Dermis microvascular lymphatic vessel endothelial cell (primary cell): ENCODE measurements around the gene KRTAP5-4. TPM values are rescaled to one million over a fixed set of nuclear protein-coding genes. Genes with fewer than 3 reads are reported as not detected.

ENCODE experiments used
- DNase-seq, 2 donors: peaks; one replicate each; pipeline versions ENCODE4 v3.0.0 to v3.0.0-alpha.2; 2010; ENCODE audit warnings: low read depth in 2 of 2
- total RNA-seq: library from RNA; depleted of rRNA; stranded (reverse); fragments of >200 nt; gene quantifications from 2 replicates; pipeline ENCODE4 v1.2.1, GENCODE V29; 2014

Gene KRTAP5-4
- total RNA-seq, 1 donor from 2014 or later, result not detected

- DNase-seq, result no peak
These were observed 48.6 kb downstream of the KRTAP5-4 start for GRCh38 chr11:1573077-1573902.

GRCh38 chr11:1572197-1573076 lies 49.5 kb downstream of the KRTAP5-4 start, which contains the start of gene DUSP8:
TSS of gene DUSP8 (minus strand) at chr11:1572271. CDS start at chr11:1565826, 6,445 bp downstream.
- peak; percentile 64 to 89 for DNase-seq

GRCh38 chr11:1571760-1572196 lies 50.2 kb downstream of the KRTAP5-4 start:
- DNase-seq, result no peak

Other genes starting within 250 kb of the KRTAP5-4 start
- 0.38 and 0.39 TPM in 2 replicates for gene BRSK2, start 232.2 kb downstream of the KRTAP5-4 start, total RNA-seq
- 42.2 and 52.2 TPM in 2 replicates for gene MOB2, start 135.4 kb downstream of the KRTAP5-4 start, total RNA-seq
- 0.26 and 0.76 TPM in 2 replicates for gene DUSP8, start 49.9 kb downstream of the KRTAP5-4 start, total RNA-seq
- gene KRTAP5-1, start 36.9 kb downstream of the KRTAP5-4 start, total RNA-seq, result not detected in 2 replicates
- not detected in 2 replicates for gene KRTAP5-2, start 23.8 kb downstream of the KRTAP5-4 start, total RNA-seq
- not detected in 2 replicates for gene KRTAP5-3, start 13.7 kb downstream of the KRTAP5-4 start, total RNA-seq
- gene KRTAP5-5, start 7.6 kb upstream of the KRTAP5-4 start, total RNA-seq, result not detected in 2 replicates
- 0.13 and 0.25 TPM in 2 replicates for gene KRTAP5-6, start 75.1 kb upstream of the KRTAP5-4 start, total RNA-seq
- 0.39 and 1.3 TPM in 2 replicates for gene IFITM10, start 128.5 kb upstream of the KRTAP5-4 start, total RNA-seq
- 105 and 909 TPM in 2 replicates for gene CTSD, start 141.8 kb upstream of the KRTAP5-4 start, total RNA-seq
- gene SYT8, start 212.9 kb upstream of the KRTAP5-4 start, total RNA-seq, result under 0.01 and 0.13 TPM in 2 replicates
- gene TNNI2, start 216.8 kb upstream of the KRTAP5-4 start, total RNA-seq, result not detected in 2 replicates
- under 0.01 TPM in 2 replicates for gene LSP1, start 230.9 kb upstream of the KRTAP5-4 start, total RNA-seq